CD8-positive, alpha-beta memory T cell (primary cell): ENCODE results near the gene SLC22A5. TPM values are rescaled to one million over a fixed set of nuclear protein-coding genes. Genes with fewer than 3 reads are reported as not detected.

Source experiments
- CTCF ChIA-PET: fragments of 350-600 bp; sonication (Branson Sonifier 250); formaldehyde crosslinking; loops from one replicate; lab custom pipeline; 2021; ENCODE audit warnings: antibody characterized with exemption; lab: Charles Lee
- POLR2A ChIA-PET: fragments of 350-600 bp; sonication (Branson Sonifier 250); formaldehyde crosslinking; loops from one replicate; lab custom pipeline; 2021; ENCODE audit warnings: antibody characterized with exemption; lab: Charles Lee
- DNase-seq, 5 donors: peaks; one replicate each; pipeline versions ENCODE4 v3.0.0 to v3.0.0-alpha.2; 2020 to 2022; ENCODE audit warnings: mixed read lengths in 1 of 5
- H3K27ac ChIP-seq: one replicate; pipeline ENCODE4 v1.7.0; 2013; ENCODE audit warnings: low read depth, mild to moderate bottlenecking, low read length, moderate library complexity
- H3K27me3 ChIP-seq: 2 replicates; pipeline ENCODE4 v1.7.0; 2013; ENCODE audit warnings: low read length, mild to moderate bottlenecking; ENCODE audit not compliant: insufficient read depth, poor library complexity, severe bottlenecking
- H3K36me3 ChIP-seq: 2 replicates; pipeline ENCODE4 v1.7.0; 2013; ENCODE audit warnings: mild to moderate bottlenecking, low read length, moderate library complexity; ENCODE audit not compliant: insufficient read depth
- H3K4me1 ChIP-seq: 2 replicates; pipeline ENCODE4 v1.7.0; 2013; ENCODE audit warnings: mild to moderate bottlenecking, low read length, moderate library complexity; ENCODE audit not compliant: insufficient read depth
- H3K4me3 ChIP-seq: 2 replicates; pipeline ENCODE4 v1.7.0; 2013; ENCODE audit warnings: mild to moderate bottlenecking, low read length
- H3K9me3 ChIP-seq: 2 replicates; pipeline ENCODE4 v1.7.0; 2013; ENCODE audit warnings: mild to moderate bottlenecking, low read length
- H3K27ac Mint-ChIP-seq, 8 donors: one replicate each; pipeline ENCODE4 v1.8.0; 2020 to 2021; ENCODE audit warnings: mixed read lengths in 8 of 8, mild to moderate bottlenecking in 6 of 8, inconsistent platforms in 3 of 8, moderate library complexity in 3 of 8
- H3K27me3 Mint-ChIP-seq, 2 donors: one replicate each; pipeline ENCODE4 v1.8.0; 2020 to 2021; ENCODE audit warnings: mixed read lengths in 2 of 2, mild to moderate bottlenecking in 1 of 2, moderate library complexity in 1 of 2
- H3K36me3 Mint-ChIP-seq, 3 donors: one replicate each; pipeline ENCODE4 v1.8.0; 2020 to 2021; ENCODE audit warnings: mixed read lengths in 3 of 3, inconsistent platforms in 1 of 3, mild to moderate bottlenecking in 1 of 3
- H3K4me1 Mint-ChIP-seq, 3 donors: one replicate each; pipeline ENCODE4 v1.8.0; 2020 to 2021; ENCODE audit warnings: mixed read lengths in 3 of 3, inconsistent platforms in 1 of 3, mild to moderate bottlenecking in 1 of 3
- H3K4me3 Mint-ChIP-seq, 7 donors: one replicate each; pipeline ENCODE4 v1.8.0; 2020 to 2021; ENCODE audit warnings: mixed read lengths in 7 of 7, mild to moderate bottlenecking in 6 of 7, moderate library complexity in 4 of 7, inconsistent platforms in 2 of 7
- H3K9me3 Mint-ChIP-seq, 5 donors: one replicate each; pipeline ENCODE4 v1.8.0; 2020 to 2022; ENCODE audit warnings: mixed read lengths in 5 of 5, mild to moderate bottlenecking in 3 of 5, moderate library complexity in 2 of 5, inconsistent platforms in 1 of 5
- polyA plus RNA-seq: library from polyadenylated mRNA; unstranded; fragments of 300-500 nt; fragmentation: Illumina TruSeq; gene quantifications from one replicate; pipeline ENCODE4 v1.2.3, GENCODE V29; 2021
- total RNA-seq, 2 experiments: library from RNA; stranded (reverse); gene quantifications; one replicate each; pipeline ENCODE4 v1.2.3, GENCODE V29; 2021

The SLC22A5 gene
- total and polyA plus RNA-seq, 3 experiments from 2014 or later = 2.5 to 5.9 (median 5.2) TPM

DNA sequence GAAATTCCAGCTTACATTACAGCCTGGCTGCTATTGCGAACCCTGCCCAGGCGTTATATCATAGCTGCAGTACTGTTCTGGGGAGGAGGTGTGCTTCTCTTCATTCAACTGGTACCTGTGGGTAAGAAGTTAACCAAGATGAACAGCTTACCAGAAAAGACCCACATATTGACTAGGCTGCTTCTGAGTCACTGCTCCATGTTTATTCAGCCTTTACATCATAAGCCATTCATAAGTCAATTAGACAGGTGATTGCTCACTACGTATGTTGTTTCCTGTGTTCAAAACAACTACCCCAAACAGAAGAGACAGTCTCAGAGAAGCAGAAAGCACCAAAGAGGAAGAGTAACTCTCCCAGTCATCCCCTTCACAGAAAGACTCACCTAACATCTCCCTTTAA is 34.7 kb upstream of the SLC22A5 start:
- Mint-ChIP-seq H3K36me3 (peaks cover 0 to 3% (median 3%) of the 10 kb centered on the region in 3 donors), H3K27ac (no peak overlapping the region), H3K9me3 (no peaks in the 10 kb centered on the region), H3K27me3 (peaks cover 0 to 2% of the 10 kb centered on the region in 2 donors), H3K4me1 (peaks cover 0 to 6% (median 0%) of the 10 kb centered on the region in 3 donors), H3K4me3 (no peak overlapping the region)
- POLR2A ChIA-PET = no interaction called here
- no peaks in the 10 kb centered on the region for H3K9me3 ChIP-seq
- H3K36me3 ChIP-seq = no peaks in the 10 kb centered on the region
- no peak overlapping the region for H3K27ac ChIP-seq
- no peak for DNase-seq
- H3K27me3 ChIP-seq = no peaks in the 10 kb centered on the region
- H3K4me1 ChIP-seq = no peaks in the 10 kb centered on the region
- no peak overlapping the region for H3K4me3 ChIP-seq
- CTCF ChIA-PET = interaction anchor here (1.1 to 1.3 kb wide), 2 partner anchors 8 to 12 kb away, joined by 4 read pairs; no protein-coding TSS in a partner anchor

DNA sequence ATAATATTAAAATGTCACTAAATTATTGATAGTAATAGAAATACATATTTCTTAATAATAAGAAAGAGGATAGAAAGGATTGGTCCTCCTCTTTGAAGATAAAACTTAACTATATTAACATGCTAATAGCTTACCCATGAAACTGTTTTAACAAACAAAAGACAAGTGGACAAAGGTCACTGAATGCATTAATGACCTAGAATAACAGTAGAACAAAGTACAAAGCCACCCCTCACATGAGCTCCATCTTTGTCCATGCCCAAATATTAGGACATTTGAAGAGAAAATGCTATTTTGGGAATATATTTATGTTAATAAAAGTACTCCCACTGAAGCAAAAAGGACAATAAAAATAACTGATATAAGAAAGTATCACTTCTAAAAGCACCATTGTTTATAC is 34.1 kb upstream of the SLC22A5 start:
- Mint-ChIP-seq H3K27me3 (peaks cover 0 to 2% of the 10 kb centered on the region in 2 donors), H3K27ac (no peak overlapping the region), H3K9me3 (no peaks in the 10 kb centered on the region), H3K36me3 (peaks cover 0 to 3% (median 3%) of the 10 kb centered on the region in 3 donors), H3K4me1 (peaks cover 0 to 6% (median 0%) of the 10 kb centered on the region in 3 donors), H3K4me3 (no peak overlapping the region)
- no peaks in the 10 kb centered on the region for H3K9me3 ChIP-seq
- H3K36me3 ChIP-seq = no peaks in the 10 kb centered on the region
- no peaks in the 10 kb centered on the region for H3K27me3 ChIP-seq
- no peak overlapping the region for H3K4me3 ChIP-seq
- CTCF ChIA-PET = interaction anchor here (1.1 kb wide), 1 partner anchor 9 kb away, joined by 4 read pairs; no protein-coding TSS in a partner anchor
- H3K4me1 ChIP-seq = no peaks in the 10 kb centered on the region
- no peak for DNase-seq
- H3K27ac ChIP-seq = no peak overlapping the region
- POLR2A ChIA-PET = no interaction called here

DNA sequence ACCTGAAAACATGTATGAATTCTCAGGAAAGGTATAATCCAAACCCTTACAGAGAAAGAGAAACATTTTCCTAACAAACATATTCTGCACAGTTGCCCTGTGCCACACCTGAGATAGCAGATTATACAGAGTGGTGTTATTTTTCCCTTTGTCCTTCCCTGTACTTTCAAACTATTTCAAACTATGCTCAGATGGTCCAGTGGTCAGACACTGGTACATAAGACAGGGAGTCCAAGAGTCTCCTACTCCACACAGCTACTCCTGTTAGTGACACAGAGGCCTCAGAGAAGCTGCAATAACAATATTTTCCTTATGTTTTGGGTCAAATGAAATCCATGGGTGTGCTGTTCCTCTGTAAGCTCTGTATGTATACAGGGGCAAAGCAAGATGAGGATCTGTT is 30.0 kb upstream of the SLC22A5 start:
- no peaks in the 10 kb centered on the region for H3K9me3 Mint-ChIP-seq
- no peak overlapping the region for H3K4me3 ChIP-seq
- no peak overlapping the region for H3K27ac Mint-ChIP-seq
- peaks cover 0 to 6% (median 0%) of the 10 kb centered on the region in 3 donors for H3K4me1 Mint-ChIP-seq
- ChIA-PET CTCF (no interaction called here), POLR2A (no interaction called here)
- no peaks in the 10 kb centered on the region for H3K4me1 ChIP-seq
- no peak overlapping the region for H3K27ac ChIP-seq
- no peak for DNase-seq
- no peaks in the 10 kb centered on the region for H3K36me3 ChIP-seq
- H3K4me3 Mint-ChIP-seq = no peak overlapping the region
- no peaks in the 10 kb centered on the region for H3K27me3 Mint-ChIP-seq
- no peaks in the 10 kb centered on the region for H3K27me3 ChIP-seq
- H3K36me3 Mint-ChIP-seq = peaks cover 0 to 3% (median 0%) of the 10 kb centered on the region in 3 donors
- H3K9me3 ChIP-seq = no peaks in the 10 kb centered on the region

DNA sequence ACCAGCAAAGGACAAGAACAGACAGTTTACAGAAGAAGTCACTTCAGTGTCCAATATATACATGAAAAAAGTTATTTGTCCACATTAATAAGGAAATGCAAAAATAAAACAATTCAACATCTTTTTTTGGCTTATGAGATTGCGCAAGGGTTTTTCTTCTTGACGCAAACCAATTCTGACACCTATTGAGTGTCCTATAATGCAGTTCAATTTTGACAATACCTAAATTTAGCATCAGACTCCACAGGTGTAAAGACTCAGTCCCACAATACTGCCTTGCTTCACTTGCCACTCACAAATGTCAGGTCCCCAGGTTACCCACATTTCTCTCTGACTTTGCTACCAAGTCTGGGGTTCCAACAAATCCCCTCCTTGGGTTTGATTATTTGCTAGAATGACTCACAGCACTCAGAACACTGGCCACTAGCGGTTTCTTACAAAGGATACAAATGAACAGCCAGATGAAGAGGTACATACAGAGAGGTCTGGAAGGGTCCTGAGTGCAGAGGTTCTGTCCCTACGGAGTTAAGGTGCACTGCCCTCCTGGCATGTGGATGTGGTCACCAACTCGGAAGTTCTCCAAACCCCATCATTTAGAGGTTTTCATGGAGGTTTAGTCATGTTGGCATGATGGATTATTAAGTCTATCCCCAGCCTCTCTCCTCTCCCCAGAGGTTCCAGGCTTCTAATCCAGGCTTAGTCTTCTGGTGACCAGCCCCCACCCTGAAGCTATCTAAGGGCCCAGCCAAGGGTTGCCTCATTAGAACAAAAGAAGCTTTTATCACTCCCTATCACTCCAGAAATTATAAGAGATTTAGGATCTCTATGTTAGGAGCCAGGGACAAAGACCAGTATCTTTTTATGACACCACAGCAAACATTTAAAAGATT is 27.0 kb upstream of the SLC22A5 start:
- H3K4me3 ChIP-seq = no peak overlapping the region
- no peaks in the 10 kb centered on the region for H3K4me1 ChIP-seq
- no peaks in the 10 kb centered on the region for H3K9me3 Mint-ChIP-seq
- H3K36me3 ChIP-seq = no peaks in the 10 kb centered on the region
- no peaks in the 10 kb centered on the region for H3K27me3 ChIP-seq
- no peak for DNase-seq
- H3K27ac ChIP-seq = no peak overlapping the region
- ChIA-PET POLR2A (no interaction called here), CTCF (no interaction called here)
- no peaks in the 10 kb centered on the region for H3K27me3 Mint-ChIP-seq
- H3K4me1 Mint-ChIP-seq = no peaks in the 10 kb centered on the region
- H3K9me3 ChIP-seq = no peaks in the 10 kb centered on the region
- H3K27ac Mint-ChIP-seq = no peak overlapping the region
- no peak overlapping the region for H3K4me3 Mint-ChIP-seq
- H3K36me3 Mint-ChIP-seq = peaks cover 0 to 10% (median 1%) of the 10 kb centered on the region in 3 donors

DNA sequence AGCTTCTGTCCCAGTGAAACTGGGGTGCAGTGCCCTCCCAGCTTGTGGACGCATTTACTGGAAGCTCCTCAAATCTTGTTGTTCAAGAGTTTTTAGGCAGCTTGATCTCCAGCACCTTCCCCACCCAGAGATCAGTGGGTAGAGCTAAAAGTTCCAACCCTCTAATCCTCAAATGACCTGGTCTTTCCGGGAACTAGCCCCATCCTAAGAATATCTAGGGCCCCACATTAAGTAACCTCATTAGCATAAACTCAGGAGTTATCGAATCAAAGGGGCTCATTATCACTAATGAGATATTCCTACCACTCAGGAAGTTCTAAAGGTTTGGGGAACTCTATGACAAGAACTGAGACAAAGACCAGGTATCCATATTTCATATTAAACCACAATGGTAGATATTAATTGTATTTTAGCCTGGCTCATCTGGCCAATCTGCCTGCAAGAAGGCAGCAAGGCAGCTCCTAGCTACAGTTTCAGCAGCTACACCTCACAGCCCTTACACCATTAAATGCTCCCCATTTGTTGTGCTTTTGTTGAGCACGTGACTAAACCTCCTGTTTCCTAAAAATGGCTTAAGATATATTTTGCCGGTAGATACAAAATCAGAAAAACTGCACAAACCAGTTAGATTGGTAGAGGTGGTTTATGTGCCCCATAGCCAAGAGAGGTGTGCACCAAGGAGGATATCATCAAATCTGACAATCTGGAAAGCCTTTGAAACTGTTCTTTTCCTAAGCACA is 24.6 kb upstream of the SLC22A5 start:
- no peaks in the 10 kb centered on the region for H3K27me3 ChIP-seq
- Mint-ChIP-seq H3K27me3 (peaks cover 0 to 2% of the 10 kb centered on the region in 2 donors), H3K9me3 (no peaks in the 10 kb centered on the region), H3K36me3 (peaks cover 4 to 11% (median 8%) of the 10 kb centered on the region in 3 donors), H3K4me3 (no peak overlapping the region), H3K27ac (no peak overlapping the region), H3K4me1 (no peaks in the 10 kb centered on the region)
- no peaks in the 10 kb centered on the region for H3K9me3 ChIP-seq
- ChIA-PET CTCF (no interaction called here), POLR2A (no interaction called here)
- no peaks in the 10 kb centered on the region for H3K4me1 ChIP-seq
- no peak for DNase-seq
- H3K4me3 ChIP-seq = no peak overlapping the region
- no peak overlapping the region for H3K27ac ChIP-seq
- H3K36me3 ChIP-seq = peaks cover 3% of the 10 kb centered on the region

DNA sequence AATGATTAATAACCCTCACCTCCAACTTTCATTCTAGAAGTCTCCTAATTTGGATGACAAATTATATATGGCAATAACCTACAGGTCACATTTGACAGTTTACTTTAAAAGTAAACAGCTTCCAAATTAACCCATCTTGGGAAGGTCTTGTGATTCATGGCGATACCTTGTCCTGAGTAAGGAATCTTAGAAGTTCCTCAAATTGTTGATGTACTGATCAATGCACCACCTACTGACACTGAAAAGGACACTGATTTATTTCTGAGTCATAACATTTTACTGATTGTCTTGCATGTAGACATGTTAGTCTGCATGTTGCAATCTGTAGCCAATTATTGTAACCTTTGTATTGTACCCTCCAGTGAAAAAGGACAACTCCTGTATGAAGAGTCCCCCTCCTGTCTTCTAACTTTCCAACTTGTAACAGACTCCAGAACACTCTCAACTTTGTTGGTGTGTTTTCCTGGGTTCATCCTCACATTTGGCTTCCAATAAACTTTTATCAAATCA is 16.0 kb upstream of the SLC22A5 start:
- Histone ChIP-seq H3K9me3 (no peaks in the 10 kb centered on the region), H3K4me1 (no peaks in the 10 kb centered on the region), H3K27me3 (no peaks in the 10 kb centered on the region), H3K27ac (no peak overlapping the region), H3K36me3 (peaks cover 3% of the 10 kb centered on the region), H3K4me3 (no peak overlapping the region)
- no peak for DNase-seq
- Mint-ChIP-seq H3K4me3 (no peak overlapping the region), H3K9me3 (peaks cover 0 to 2% (median 0%) of the 10 kb centered on the region in 5 donors), H3K27ac (no peak overlapping the region), H3K27me3 (peaks cover 2 to 5% of the 10 kb centered on the region in 2 donors), H3K36me3 (peaks cover 6 to 11% (median 10%) of the 10 kb centered on the region in 3 donors), H3K4me1 (no peaks in the 10 kb centered on the region)
- ChIA-PET POLR2A (no interaction called here), CTCF (no interaction called here)

DNA sequence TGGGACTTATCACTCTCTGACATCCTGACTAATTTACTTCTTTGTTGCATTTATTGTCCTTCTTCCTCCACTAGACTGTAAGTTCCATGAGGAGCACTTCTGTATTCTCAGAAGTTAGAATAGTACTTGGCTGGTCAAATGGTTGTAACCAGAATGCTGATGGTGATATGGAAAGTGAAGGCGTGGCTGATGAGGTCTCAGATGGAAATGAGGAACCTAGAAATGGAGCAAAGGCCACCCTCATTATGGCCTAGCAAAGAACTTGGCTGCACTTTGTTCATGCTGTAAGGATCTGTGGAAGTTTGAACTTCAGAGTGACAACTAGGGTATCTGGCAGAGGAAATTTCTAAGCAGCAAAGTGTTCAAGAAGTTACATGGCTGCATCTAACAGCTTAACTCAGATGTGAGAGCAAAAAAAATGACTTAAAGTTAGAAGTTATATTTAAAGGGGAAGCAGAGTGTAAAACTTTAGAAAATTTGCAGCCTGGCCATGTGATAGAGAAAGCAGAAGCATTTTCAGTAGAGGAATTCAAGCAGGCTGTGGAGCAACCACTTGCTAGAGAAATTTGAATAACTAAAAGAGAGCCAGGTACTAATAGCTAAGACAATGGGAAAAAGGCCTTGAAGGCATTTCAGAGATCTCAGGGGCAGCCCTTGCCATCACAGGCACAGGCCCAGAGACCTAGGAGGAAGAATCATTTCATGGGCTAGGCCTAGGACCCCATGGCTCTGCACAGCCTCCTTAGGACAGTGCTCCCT is 14.9 kb upstream of the SLC22A5 start:
- CTCF ChIA-PET = interaction anchor here (1.2 kb wide), 1 partner anchor 13 kb away, joined by 3 read pairs; no protein-coding TSS in a partner anchor

More for the DNA sequence above, 14.9 kb upstream of the SLC22A5 start:
- Histone ChIP-seq H3K36me3 (peaks cover under 1% of the 10 kb centered on the region), H3K9me3 (no peaks in the 10 kb centered on the region), H3K27me3 (no peaks in the 10 kb centered on the region), H3K4me3 (no peak overlapping the region), H3K27ac (no peak overlapping the region), H3K4me1 (no peaks in the 10 kb centered on the region)
- no peak for DNase-seq
- no peaks in the 10 kb centered on the region for H3K4me1 Mint-ChIP-seq
- H3K27me3 Mint-ChIP-seq = peaks cover 0 to 5% of the 10 kb centered on the region in 2 donors
- peaks cover 4 to 11% (median 10%) of the 10 kb centered on the region in 3 donors for H3K36me3 Mint-ChIP-seq
- H3K9me3 Mint-ChIP-seq = peaks cover 0 to 2% (median 0%) of the 10 kb centered on the region in 5 donors
- no peak overlapping the region for H3K4me3 Mint-ChIP-seq
- H3K27ac Mint-ChIP-seq = no peak overlapping the region
- POLR2A ChIA-PET = no interaction called here
